Renal pelvis (tissue), 4 donors: ENCODE results near the gene ST6GALNAC6. TPM values are rescaled to one million over a fixed set of nuclear protein-coding genes. Genes with fewer than 3 reads are reported as not detected.
"Not testable (repeated sequence)": the region's sequence is repeated elsewhere in the genome, so short reads cannot be mapped to it uniquely, and the experiment has no call there.

Experiments used
- DNase-seq: peaks from one replicate; pipeline ENCODE4 v3.0.0-alpha.2; 2013
- polyA plus RNA-seq, 3 donors: library from polyadenylated mRNA; unstranded; fragments of 120-200 nt; gene quantifications; one replicate each; pipeline ENCODE4 v1.2.1, GENCODE V29; 2013; ENCODE audit not compliant: insufficient read length in 3 of 3

The ST6GALNAC6 gene
- polyA plus RNA-seq, 3 donors, result 48.1 to 50.6 (median 49.2) TPM

DNA sequence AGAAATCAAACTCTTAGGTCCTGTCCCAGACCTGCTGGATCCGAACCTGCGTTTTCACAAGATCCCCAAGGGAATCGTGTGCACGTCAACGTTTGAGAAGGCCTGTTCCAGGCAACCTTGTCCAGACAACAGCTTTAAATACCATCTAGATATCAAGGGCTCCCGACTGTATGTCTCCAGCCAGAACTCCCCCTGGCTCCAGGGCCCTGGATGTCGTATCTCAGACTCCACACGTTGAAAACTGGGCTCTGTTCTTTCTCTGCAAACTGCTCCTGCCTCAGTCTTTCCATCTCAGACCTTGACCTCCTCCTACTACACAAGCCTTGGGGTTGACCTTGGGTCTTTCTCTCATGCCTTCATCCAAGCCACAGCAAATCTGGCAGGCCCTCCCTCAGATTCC, 39.1 kb downstream of the ST6GALNAC6 start:
- no peak for DNase-seq

- no peak for DNase-seq
Observed at GRCh38 chr9:127858041-127858512, 41.3 kb downstream of the ST6GALNAC6 start.

GRCh38 chr9:127857278-127857677, 42.1 kb downstream of the ST6GALNAC6 start:
- no peak for DNase-seq

GRCh38 chr9:127856729-127857116, 42.7 kb downstream of the ST6GALNAC6 start:
- no peak for DNase-seq

DNA sequence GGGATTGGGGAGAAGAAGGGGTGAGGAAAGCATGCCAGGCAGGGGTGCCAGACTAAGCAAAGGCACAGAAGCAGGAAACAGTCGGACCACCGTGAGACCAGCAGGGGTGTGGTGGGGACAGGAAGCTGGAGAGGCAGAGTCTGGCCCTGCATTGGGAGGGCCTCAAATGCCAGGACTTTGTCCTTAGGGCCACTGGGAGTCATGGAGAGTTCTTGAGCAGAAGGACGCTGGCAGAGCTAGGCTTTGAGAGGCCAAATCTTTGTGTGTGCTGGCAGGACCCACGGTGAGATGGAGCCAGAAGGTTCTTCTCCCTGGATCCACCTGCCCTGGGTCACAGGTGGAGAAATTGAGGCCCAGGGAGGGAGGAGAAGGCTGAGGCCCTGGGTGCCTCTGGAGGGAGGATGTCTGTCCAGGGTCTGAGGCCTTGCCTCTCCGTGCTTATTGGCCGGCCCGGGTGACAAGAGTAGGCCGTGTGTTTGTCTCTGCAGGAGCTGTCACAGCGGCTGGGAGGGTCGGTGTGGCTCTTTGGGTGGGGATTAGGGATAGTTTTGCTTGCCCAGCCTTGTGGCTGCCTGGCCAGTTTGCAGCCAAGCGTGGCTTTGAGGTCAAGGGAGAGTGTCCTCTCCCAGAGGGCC, 43.2 kb downstream of the ST6GALNAC6 start:
- DNase-seq, result no peak

GRCh38 chr9:127855522-127855921, 43.9 kb downstream of the ST6GALNAC6 start:
- no peak for DNase-seq

GRCh38 chr9:127854960-127855359, 44.4 kb downstream of the ST6GALNAC6 start:
- DNase-seq, result no peak

DNA sequence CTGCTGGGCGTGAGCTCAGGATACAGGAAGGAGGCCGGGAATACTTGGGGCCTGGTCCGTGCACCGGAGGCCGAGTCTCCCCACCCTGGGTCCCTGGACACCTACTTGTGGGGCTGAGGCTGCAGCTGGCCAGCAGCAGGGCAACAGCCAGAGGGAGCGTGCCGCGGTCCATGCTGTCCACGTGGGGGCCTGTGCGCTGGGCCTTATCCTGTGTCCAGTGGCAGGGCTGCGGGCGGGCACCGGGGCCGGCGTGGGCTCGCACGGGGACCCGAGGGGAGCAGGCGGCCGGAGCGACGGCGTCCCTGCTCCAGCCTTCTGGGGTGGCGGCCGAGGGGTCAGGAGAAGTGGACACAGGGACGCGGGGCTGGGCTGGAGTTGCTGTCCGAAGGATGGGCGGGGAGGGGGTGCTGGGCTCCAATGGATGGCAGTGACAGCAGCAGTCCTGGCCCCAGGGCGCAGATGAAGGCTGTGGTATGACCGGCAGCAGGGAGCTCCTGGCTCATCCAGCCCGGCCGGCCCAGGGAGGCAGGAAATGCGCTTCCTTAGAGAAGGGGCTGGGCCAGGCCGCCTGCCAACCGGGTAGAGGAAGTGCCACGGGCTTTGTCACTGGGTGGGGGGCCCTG, 45.1 kb downstream of the ST6GALNAC6 start, which contains the start of gene ENG:
Gene ENG (minus strand): TSS at position 475 of the 623 bp plus-strand sequence. CDS start 303 bp downstream, at position 172.
- no peak for DNase-seq

DNA sequence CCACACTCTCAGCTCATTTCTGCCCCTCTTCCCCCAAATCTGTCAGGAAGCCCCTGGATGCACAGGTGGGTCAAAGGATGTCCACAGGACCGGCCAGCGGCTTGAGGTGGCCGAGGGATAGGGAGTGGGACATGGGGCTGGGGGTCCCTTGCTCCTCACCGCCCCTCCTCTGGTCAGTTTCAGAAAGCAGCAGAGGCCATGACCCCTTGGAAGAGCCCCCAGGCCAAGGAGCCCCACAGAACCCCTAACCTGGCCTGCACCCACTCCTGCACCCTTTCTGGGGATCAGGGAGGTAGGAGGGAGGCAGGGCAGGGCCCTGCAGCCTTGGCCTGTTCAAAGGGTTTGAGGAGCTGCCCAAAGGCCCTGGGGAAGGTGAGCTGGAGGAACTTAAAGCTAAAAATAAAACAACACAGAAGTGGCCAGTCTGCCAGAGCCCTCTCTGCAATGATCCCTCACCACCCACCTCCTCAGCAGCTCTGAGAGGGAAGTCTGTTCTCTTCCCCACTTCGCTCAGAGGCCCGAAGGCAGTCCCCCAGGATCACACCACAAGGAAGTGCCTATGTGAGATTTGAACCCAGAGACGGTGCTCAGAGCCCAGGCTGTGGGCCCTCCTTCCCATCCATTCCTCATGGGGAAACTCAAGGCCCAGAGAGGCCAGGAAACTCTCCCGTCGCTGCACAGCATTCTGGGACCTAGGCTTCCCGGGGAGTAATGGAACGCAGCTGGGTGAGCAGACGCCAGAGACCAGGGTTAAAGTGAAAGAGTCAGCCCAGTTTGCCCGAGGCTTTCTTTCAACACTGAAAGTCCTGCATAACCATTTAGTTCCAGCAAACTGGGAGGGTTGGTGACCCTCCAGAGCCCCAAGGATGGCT, 45.9 kb downstream of the ST6GALNAC6 start:
- no peak for DNase-seq

DNA sequence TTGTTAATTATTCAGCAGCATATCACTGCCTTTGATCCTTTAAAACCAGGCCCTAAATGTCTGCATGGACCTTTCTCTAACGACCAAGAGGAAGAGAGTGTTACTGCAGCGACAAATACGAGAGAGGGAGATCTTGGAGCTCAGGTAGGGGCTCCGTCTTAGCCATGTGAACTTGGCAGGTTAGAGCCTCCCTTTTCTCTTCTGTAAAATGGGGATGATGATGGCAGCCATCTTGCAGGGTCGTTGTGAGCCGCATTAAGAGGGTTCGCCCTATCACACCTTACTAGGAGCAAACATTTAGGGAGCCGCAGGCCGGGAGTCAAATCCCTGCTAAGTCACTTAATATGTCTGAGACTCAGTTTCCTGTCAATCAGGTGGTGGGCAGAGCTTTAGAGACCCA, 46.6 kb downstream of the ST6GALNAC6 start:
- DNase-seq, result no peak

GRCh38 chr9:127850286-127850830, 49.0 kb downstream of the ST6GALNAC6 start:
- DNase-seq, result no peak

DNA sequence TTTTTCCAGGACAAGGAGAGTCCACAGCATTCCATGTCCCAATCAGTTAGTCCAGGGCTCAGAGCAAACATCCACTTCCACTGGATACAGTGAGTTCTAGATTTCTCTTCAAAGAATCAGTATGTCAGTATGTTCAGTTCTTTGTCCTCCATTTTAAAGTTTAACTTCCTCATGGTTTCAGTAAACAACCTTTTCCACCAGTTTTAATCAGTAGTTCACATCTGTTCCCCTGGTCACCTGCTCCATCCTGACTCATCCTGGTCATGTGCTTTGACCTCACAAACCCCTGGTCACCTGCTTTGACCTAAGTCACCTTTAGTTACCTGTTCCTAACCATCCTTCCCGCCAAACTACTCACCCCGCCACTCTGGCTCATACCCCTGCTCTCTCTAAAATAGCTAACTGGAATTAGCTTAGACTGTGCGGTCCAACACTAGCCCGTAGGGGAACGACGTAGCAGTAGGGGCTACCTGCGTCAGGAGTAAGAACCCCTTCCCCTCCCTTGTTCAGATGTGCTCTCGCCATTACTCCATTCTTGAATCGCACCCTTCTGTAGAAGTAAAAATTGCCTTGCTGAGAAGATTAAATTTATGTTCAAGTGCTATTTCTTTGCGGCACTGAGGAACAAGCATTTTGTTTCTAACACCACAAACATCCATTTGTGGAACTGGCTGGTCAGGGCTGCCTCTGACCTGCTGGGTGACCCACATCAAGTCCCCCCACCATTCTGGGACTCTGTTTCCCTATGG, 50.5 kb downstream of the ST6GALNAC6 start:
- no peak for DNase-seq

DNA sequence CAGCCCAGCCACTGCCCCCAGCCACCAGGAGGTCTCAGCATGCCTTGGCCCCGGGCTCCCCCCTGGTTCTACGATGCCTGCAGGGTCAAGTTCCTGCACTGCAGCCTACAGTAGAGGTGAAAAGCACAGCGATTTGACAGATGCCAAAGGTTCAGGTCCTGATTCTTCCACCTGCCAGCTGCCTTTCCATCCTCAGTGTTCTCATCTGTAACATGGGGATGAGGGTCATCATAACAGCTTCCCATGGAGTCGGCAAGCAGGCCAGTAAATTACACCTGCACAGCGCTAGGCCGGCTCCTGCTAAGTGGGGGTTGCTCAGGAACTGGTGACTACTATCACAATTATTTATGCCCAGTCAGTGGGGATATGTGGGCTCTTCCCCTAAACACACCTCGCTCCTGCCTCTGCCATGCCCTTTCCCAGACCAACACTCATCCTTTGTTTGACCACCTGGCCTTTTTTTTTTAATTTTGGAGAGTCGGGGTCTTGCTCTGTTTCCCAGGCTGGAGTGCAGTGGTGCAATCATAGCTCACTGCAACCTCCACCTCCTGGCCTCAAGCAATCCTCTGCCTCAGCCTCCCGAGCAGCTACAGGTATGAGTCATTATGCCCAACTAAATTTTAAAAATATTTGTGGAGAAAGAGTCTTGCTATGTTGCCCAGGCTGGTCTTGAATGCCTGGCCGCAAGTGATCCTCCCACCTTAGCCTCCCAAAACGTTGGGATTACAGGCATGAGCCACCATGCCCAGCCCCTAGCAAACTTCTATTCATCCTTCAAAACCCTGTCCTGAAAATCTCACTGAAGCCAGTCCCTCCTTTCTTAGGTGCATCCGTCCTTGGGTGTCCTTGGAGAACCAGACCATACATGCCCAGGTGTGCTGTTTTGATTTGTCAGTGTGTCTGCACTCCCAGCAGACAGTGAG, 51.3 kb downstream of the ST6GALNAC6 start:
- no peak for DNase-seq

DNA sequence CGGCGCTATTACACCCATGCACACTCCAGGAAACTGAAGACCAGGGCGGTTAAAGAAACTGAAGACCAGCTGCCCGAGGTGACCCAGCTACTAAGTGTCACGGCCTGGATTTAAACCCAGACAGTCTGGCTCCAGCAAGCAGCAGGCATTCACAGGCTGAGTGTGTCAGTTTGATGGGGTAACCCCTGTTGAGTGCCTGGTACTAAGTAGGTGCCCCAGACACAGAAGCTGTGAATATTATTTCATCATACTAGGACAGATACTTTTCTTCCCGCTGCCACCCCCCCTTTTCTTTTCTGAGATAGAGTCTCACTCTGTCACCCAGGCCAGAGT, 52.3 kb downstream of the ST6GALNAC6 start:
- DNase-seq, result no peak

DNA sequence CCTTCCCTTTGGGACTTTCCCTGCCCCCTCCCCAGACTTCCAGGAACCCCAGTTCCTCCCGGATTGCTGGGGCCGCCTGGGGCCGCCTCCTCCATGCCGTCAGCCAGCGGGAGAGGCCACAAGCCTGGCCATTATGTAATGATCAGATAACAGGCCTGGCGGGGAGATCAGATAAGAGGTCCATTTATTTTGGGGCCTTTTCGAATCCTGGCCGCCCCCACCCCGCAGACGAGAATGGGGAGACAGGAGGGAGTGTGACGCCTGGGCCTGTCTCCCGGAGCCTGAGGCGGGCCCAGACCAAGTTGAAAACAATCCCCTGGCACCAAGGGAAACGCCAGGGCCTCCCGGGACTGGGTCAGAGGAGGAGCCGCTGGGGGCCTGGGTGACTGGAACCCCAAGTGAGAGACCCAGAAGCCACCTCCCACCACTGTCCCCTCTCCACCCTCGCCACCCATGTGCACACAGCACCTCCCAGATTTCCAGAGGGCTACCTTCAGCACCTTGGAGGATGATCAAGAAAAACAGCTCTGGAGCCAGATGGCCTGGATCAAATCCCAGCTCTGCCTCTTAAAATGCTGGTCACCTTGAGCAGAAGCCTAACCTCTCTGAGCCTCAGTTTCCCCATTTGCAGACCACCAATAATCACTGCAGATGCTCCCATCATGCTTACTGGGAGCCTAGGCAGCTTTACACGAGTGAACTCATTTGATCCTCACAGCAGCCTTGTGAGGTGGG, 52.8 kb downstream of the ST6GALNAC6 start:
- DNase-seq, result no peak

DNA sequence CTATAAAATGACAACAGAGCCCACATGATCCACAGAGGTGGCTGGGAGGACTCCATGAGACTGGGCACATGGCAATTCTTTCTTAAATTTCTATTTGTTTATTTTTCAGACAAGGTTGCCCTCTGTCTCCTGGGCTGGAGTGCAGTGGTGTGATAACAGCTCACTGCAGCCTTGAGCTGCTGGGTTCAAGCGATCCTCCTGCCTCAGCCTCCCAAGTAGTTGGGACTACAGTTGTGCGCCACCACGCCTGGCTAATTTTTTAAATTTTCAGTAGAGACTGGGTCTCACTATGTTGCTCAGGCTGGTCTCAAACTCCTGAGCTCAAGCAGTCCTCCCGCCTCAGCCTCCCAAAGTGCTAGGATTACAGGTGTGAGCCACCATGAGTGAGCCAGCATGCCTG, 53.8 kb downstream of the ST6GALNAC6 start:
- not testable (repeated sequence) for DNase-seq

DNA sequence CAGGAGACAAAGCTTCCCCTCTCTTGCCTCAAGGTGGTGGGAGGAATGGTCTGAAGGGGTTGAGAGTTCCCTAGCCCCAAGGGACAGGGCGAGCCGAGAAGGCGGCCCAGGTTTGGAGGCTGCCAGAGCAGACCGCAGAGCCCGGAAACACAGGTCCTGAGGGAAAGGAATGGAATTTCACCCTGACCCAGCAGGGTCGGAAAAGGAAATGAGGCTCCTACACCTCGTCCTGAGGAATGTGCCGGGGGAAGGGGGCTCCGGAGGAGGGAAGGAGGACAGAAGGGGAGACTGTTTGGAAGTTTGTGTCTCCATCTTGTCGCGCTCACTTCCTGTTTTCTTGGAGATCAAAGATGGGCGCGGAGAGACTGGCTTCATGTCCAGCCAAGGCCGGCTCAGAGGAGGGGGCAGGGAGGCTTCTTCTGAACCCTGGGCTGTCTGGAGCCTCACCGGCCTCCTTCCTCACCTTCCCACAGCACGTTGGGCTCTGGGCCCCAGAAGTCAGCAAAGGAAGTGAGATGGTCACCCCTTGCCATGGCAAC, 54.5 kb downstream of the ST6GALNAC6 start:
- DNase-seq, result no peak

GRCh38 chr9:127841087-127841835, 58.1 kb downstream of the ST6GALNAC6 start:
- no peak for DNase-seq
